Thyroid gland (tissue), 4 donors: ENCODE results near the gene C17orf113.

ENCODE experiments used
- CTCF ChIP-seq, 6 experiments: fragments of 200-600 bp in 3 of 6; fragments of 450-650 bp in 3 of 6; sonication (generic) in 3 of 6; IDR thresholded peaks; one replicate each; pipeline ENCODE4 v1.5.1; 2016 to 2019; ENCODE audit warnings: antibody characterized with exemption in 6 of 6, mild to moderate bottlenecking in 2 of 6, inconsistent platforms in 1 of 6, moderate library complexity in 1 of 6
- POLR2A ChIP-seq, 2 donors: fragments of 450-650 bp; IDR thresholded peaks; one replicate each; pipeline ENCODE4 v1.6.1; 2017; ENCODE audit warnings: antibody characterized with exemption in 2 of 2, mild to moderate bottlenecking in 2 of 2, moderate library complexity in 1 of 2

- TF ChIP-seq POLR2A (IDR thresholded peaks at IDR 0.05) = no peak
- no peak for TF ChIP-seq CTCF (IDR thresholded peaks at IDR 0.05)
Measured at GRCh38 chr17:42060231-42060630, 9.8 kb upstream of the C17orf113 start.
